Subcutaneous adipose tissue (tissue), 4 donors: Measurements from ENCODE around the gene SIPA1L3. TPM values are rescaled to one million over a fixed set of nuclear protein-coding genes. Genes with fewer than 3 reads are reported as not detected.

Experiments
- total RNA-seq, 4 donors: library from RNA; depleted of rRNA; stranded (reverse); fragments of >200 nt; gene quantifications; one replicate each; pipeline ENCODE4 v1.1.0, GENCODE V29; 2016
- TF ChIP-seq, protein P1 (sequence below): fragments of 450-650 bp; IDR thresholded peaks from one replicate; pipeline ENCODE4 v1.5.1; 2016; ENCODE audit warnings: low read depth, mild to moderate bottlenecking, control low read depth, antibody characterized with exemption, moderate library complexity

Gene SIPA1L3
- total RNA-seq, 4 donors from 2014 or later, result 8.2 to 15.3 (median 11.6) TPM

DNA sequence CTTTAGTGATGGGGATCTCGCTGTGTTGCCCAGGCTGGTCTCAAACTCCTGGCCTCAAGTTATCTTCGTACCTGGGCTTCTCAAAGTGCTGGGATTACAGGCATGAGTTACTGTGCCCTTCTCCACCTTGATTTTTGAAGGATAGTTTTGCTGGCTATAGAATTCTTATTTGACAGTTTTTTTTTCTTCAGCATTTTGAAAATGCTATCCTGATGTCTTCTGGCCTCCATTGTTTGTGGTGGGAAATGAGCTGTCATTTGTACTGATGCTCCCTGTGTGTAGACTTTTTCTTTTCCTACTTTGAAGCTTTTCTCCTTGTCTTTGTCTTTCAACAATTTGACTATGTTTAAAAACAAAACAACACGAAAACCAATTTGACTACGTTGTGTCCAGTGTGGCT, 54.2 kb downstream of the SIPA1L3 start:
- TF ChIP-seq, protein P1, sequence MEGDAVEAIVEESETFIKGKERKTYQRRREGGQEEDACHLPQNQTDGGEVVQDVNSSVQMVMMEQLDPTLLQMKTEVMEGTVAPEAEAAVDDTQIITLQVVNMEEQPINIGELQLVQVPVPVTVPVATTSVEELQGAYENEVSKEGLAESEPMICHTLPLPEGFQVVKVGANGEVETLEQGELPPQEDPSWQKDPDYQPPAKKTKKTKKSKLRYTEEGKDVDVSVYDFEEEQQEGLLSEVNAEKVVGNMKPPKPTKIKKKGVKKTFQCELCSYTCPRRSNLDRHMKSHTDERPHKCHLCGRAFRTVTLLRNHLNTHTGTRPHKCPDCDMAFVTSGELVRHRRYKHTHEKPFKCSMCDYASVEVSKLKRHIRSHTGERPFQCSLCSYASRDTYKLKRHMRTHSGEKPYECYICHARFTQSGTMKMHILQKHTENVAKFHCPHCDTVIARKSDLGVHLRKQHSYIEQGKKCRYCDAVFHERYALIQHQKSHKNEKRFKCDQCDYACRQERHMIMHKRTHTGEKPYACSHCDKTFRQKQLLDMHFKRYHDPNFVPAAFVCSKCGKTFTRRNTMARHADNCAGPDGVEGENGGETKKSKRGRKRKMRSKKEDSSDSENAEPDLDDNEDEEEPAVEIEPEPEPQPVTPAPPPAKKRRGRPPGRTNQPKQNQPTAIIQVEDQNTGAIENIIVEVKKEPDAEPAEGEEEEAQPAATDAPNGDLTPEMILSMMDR, result no peak

DNA sequence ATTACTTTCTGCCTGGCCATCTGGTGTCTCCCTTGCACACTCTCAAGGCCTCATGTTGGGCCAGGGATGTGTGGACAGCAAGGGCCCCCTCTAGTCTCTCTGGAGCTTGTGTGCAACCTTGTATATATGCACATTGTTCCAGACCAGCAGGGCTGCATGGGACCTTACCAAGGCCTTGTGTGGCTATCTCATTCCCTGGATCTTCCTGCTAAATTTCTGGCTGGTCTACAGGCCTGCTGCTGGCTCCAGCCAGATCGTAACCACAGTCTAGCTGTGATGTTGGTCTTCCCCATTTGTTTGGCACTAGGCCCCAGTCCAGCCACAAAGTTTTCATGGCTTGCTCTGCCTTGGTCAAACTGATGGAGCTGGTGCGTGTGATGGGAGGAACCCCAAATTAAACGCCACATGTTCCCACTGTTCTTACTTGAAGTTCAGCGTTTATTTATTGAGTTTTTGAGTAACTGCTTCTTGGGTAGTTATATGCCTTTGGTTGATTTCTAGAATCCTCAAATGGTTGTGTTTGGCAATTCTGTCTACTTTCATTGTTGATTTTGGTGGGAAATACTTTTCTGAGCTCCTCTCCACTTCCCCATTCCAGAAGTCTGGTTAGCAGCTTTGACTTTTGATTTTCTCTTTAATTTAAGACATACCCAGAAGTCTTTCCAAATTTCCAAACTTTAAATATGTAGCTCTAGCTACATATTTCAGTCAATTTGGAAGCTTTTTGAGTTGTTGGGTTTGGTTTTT, 56.4 kb downstream of the SIPA1L3 start:
- TF ChIP-seq, protein P1, result no peak

DNA sequence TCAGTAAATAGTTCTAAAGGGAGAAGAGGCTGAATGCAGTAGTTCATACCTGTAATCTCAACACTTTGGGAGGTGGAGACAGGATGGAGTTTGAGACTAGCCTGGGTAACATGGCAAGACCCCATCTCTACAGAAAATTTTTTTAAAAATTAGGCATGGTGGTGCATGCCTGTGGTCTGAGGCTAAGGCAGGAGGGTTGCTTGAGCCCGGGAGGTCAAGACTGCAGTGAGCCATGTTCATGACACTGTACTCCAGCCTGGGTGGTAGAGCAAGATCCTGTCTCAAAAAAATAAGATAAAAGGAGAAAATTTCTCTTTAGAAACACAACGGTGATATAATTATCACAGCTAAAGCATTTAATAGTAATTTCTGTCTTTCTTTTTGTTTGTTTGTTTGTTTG, 57.1 kb downstream of the SIPA1L3 start:
- TF ChIP-seq, protein P1, result no peak

DNA sequence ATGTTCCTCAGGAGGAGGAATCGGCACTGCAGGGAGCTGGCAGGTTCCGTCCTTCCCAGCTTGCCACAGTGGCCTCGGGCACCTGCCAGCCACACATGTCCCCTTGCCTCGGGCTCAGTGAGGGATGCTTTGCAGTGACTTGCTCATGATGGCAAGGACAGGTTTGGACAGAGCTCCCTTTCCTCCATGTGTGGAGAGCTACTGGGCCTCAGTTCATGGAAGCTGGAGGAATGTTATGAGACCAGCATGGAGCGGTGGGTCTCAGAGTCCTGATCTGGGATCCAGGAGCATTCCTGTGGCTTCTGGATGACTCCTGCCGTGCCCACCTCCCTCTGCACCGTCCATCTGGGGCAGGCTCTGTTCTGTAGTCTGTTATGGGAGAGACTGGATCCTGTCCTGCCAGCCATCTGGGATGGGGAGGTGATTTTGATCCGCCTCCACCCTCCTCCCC, 59.2 kb downstream of the SIPA1L3 start:
- TF ChIP-seq, protein P1, result no peak

DNA sequence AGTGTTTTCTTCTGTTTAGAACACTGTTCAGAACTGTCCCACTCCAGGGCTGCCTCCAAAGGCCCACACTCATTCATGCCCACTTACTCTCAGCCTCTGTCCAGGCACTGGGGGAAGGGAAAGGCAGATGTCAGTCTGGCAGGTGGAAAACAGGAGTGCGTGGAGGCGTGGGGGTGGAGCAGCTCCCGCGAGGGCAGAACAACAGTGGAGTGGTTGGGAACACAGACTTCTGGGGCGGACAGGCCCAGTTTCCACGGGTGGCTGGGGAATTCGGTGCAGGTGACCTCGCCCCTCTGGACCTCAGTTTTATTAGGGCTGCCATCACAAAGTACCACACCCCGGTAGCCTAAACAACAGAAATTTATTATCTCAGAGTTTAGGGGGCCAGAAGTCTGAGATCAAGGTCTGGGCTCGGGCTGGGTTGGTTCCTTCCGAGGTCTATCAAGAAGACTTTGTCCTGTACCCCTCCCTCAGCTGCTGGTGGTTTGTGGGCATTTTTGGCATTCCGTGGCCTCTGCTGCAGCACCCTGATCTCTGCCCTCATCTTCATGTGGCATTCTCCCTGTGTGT, 59.7 kb downstream of the SIPA1L3 start:
- TF ChIP-seq, protein P1, result no peak

DNA sequence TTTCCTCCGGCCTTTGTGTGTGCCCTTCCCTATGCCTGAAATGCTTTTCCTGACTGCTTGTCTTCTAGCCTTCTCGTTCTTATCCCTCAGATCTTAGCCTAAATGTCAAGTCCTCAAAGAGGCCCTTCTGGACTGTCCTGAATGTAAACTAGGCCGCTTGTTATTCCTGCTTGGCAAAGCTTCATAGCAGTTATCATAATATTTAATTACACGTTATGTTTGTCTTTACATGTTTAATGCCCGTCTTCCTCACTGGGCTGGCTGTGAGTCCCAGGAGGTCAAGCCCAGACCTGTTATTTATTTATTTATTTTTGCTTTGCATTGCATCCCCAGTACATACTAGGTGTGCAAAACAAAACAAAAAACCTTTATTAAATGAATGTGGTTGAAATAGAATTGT, 62.7 kb downstream of the SIPA1L3 start:
- TF ChIP-seq, protein P1, result no peak

DNA sequence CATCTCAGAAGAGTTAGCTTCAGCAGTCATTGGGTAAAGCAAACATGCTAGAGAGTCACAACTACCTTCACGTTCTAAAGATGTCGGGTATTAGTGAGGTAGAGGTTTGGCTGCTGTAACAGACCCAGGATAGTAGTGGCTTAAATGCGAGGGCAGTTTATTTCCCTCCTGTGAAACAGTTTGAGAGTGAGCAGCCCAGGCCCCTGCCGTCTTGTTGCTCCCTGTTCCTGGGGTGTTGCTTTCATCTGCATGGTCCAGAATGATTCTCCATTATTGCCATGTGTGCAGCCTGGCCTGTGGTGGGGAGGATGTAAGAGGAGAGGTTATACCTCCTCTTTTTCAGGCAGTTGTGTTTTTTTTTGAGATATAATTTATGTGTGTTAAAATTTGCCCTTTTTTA, 63.7 kb downstream of the SIPA1L3 start:
- TF ChIP-seq, protein P1, result no peak
